Pons (tissue), 1 donor: ENCODE data around the gene SLC49A4.

Experiments used
- DNase-seq: peaks from one replicate; pipeline ENCODE4 v3.0.0-alpha.2; 2016; ENCODE audit warnings: low spot score

SLC49A4 gene

DNA sequence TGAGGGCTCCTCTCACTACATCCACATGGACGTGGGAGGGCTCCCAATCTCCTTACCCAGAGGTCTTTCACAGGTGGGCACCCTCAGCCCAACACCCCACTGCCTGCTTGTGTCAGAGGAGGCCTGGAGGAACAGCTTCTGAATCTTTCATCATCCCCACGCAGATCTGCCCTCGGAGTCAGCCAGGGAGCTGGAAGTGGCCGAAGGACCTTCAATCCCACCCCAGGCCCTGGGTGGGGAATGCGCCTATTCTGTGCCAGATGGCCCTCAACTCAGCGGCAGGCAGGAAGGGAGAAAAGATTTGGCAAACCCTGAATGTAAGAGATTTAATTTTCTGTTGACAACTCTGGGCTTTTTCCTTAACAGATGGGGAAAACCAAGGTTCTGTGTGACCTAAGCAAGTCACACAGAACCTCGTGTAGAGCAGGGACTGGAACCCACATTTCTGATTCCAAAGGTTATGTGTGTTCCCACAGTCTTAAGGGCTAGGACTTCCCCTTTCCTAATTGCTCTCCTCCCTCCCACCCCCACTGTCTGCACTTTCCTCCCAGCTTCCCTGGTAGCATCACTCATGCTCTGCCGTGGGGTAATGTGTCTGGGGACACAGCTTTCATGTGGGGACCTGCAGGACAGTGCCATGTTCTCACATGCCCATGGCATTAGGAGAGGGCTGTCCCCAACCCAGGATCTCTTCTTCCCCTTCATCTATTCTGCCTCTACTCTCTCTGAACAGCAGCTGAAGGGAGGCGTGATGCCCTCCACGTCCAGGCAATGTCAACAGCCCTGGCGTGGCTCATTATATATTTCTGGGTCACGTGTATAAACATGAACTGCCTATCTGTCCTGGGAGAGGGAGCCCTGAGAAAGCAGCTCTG is 134.6 kb downstream of the SLC49A4 start:
- DNase-seq, result no peak

DNA sequence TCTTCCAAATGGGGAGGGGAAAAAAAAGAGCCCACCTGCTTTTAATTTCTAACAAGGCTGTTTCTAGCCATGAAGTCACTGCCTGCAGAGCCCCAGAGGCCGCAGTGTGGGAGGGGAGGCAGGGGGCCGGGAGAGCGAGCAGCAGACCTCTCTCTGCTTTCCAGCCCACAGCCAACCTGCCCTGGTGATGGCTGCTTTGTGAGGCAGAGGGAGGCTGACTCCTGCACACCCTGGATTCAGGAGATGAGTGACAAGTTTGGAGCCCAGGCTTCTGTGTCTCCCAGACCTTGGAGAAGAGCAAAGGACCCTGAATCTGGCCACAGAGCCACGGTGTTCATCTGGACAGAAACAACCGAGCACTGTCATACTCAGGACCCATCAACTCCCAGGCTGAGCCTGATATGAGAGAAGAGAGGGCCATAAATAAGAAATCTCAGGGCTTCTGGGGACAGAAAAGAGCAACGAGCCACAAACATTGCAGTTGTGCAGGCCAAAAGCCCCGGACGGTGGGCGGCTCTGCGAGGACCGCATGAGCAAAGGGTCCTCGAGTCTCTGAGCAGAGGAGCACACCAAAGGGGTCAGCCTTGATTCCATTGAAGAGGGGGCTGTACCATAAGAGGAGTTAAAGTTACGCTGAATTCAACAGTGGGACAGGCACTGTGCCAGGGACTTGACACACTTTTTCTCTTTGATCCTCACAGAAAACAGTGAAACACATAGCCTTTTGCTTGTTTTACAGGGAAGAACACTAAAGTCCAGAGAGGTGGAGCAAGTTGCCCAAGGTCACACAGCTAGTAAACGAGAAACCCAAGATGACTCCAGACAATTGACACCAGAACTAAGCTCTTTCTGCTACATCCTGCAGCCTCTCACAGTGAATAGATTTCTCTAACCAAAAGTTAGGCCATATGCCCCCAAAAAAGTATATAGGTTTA is 135.5 kb downstream of the SLC49A4 start:
- DNase-seq, result no peak
